ENCODE measurements around the gene KCNK15.

- TF ChIP-seq CTCF (IDR thresholded peaks at IDR 0.05) = no peak
- TF ChIP-seq POLR2A (IDR thresholded peaks at IDR 0.05) = no peak
These were observed 14.0 kb upstream of the KCNK15 start for GRCh38 chr20:44731657-44732056.

Data from testis (tissue), 2 donors.